Choroid plexus epithelial cell (primary cell): ENCODE results near the gene OLFM2.
A peak's percentile ranks its signal among the peaks of the same experiment; 100 is the strongest.
"Not testable (repeated sequence)": the region's sequence is repeated elsewhere in the genome, so short reads cannot be mapped to it uniquely, and the experiment has no call there.

Source experiments
- DNase-seq: peaks from one replicate; pipeline ENCODE4 v3.0.0-alpha.2; 2010; ENCODE audit warnings: low read depth
- H3K4me3 ChIP-seq: 2 replicates; pipeline ENCODE4 v1.5.1; 2011; ENCODE audit warnings: low read depth, mild to moderate bottlenecking, control low read depth, low read length, moderate library complexity
- CTCF ChIP-seq: conservative IDR thresholded peaks from 2 replicates; pipeline ENCODE4 v1.5.1; 2011; ENCODE audit warnings: low read depth, mild to moderate bottlenecking, control low read depth, inconsistent platforms, low read length, moderate library complexity

Gene OLFM2

GRCh38 chr19:9935506-9936325, 599 bp downstream of the OLFM2 start:
- no peak for TF ChIP-seq CTCF
- no peak for DNase-seq
- no peak overlapping the region for H3K4me3 ChIP-seq

- TF ChIP-seq CTCF: peak; percentile 94
- peak; percentile 76 for DNase-seq
- H3K4me3 ChIP-seq: no peak overlapping the region
These were observed 2.0 kb downstream of the OLFM2 start for GRCh38 chr19:9934132-9934950.

- TF ChIP-seq CTCF: no peak
- DNase-seq: no peak
- no peak overlapping the region for H3K4me3 ChIP-seq
These were observed 3.5 kb downstream of the OLFM2 start for GRCh38 chr19:9932835-9933234.

GRCh38 chr19:9931629-9932028, 4.7 kb downstream of the OLFM2 start:
- no peak for TF ChIP-seq CTCF

GRCh38 chr19:9923440-9923839, 12.9 kb downstream of the OLFM2 start:
- DNase-seq: no peak
- H3K4me3 ChIP-seq: no peak overlapping the region
- no peak for TF ChIP-seq CTCF

More at GRCh38 chr19:9931629-9932028, 4.7 kb downstream of the OLFM2 start:
- H3K4me3 ChIP-seq: no peak overlapping the region
- DNase-seq: no peak

GRCh38 chr19:9922782-9923379, 13.4 kb downstream of the OLFM2 start:
- not testable (repeated sequence) for H3K4me3 ChIP-seq, DNase-seq

- peak; percentile 70 for DNase-seq
- H3K4me3 ChIP-seq: no peak overlapping the region
- no peak for TF ChIP-seq CTCF
These were observed 19.0 kb downstream of the OLFM2 start for GRCh38 chr19:9917321-9917720.
